H9 (cell line): Measurements from ENCODE around the gene GET4. TPM values are rescaled to one million over a fixed set of nuclear protein-coding genes. Genes with fewer than 3 reads are reported as not detected.

Experiments
- DNase-seq: peaks from one replicate; pipeline ENCODE4 v3.0.0-alpha.2; 2017
- H2AFZ ChIP-seq: one replicate; pipeline ENCODE4 v1.6.1; 2013; ENCODE audit warnings: mild to moderate bottlenecking, low read length, control low read depth, moderate library complexity
- H2AK5ac ChIP-seq: 2 replicates; pipeline ENCODE4 v1.6.1; 2013; ENCODE audit warnings: low read length, control low read depth, mixed read lengths; ENCODE audit not compliant: insufficient read length
- H2BK120ac ChIP-seq: one replicate; pipeline ENCODE4 v1.6.1; 2013; ENCODE audit warnings: low read depth, mild to moderate bottlenecking, low read length, control low read depth, inconsistent platforms; ENCODE audit not compliant: poor library complexity, severe bottlenecking
- H2BK12ac ChIP-seq: 2 replicates; pipeline ENCODE4 v1.6.1; 2013; ENCODE audit warnings: low read length, control low read depth, mixed read lengths, low read depth; ENCODE audit not compliant: insufficient read length
- H2BK15ac ChIP-seq: 2 replicates; pipeline ENCODE4 v1.6.1; 2013; ENCODE audit warnings: low read depth, low read length, control low read depth
- H2BK20ac ChIP-seq: one replicate; pipeline ENCODE4 v1.6.1; 2013; ENCODE audit warnings: low read depth, mild to moderate bottlenecking, low read length, control low read depth, inconsistent platforms; ENCODE audit not compliant: poor library complexity, severe bottlenecking
- H2BK5ac ChIP-seq: 2 replicates; pipeline ENCODE4 v1.6.1; 2013; ENCODE audit warnings: low read length, control low read depth, mixed read lengths; ENCODE audit not compliant: insufficient read length
- H3K14ac ChIP-seq: 2 replicates; pipeline ENCODE4 v1.6.1; 2013; ENCODE audit warnings: low read length, control low read depth; ENCODE audit not compliant: insufficient read depth
- H3K18ac ChIP-seq: 2 replicates; pipeline ENCODE4 v1.6.1; 2013; ENCODE audit warnings: low read depth, mild to moderate bottlenecking, mixed read lengths, low read length, control low read depth; ENCODE audit not compliant: insufficient read length
- H3K23ac ChIP-seq: 2 replicates; pipeline ENCODE4 v1.6.1; 2013; ENCODE audit warnings: low read length, control low read depth, mixed read lengths, low read depth; ENCODE audit not compliant: insufficient read length
- H3K23me2 ChIP-seq: 2 replicates; pipeline ENCODE4 v1.6.1; 2013; ENCODE audit warnings: low read depth, mild to moderate bottlenecking, mixed read lengths, low read length, control low read depth; ENCODE audit not compliant: insufficient read length, poor library complexity, severe bottlenecking
- H3K27ac ChIP-seq: 2 replicates; pipeline ENCODE4 v1.5.1; 2013; ENCODE audit warnings: low read length, control low read depth, mixed read lengths, low read depth; ENCODE audit not compliant: insufficient read length
- H3K27me3 ChIP-seq: 2 replicates; pipeline ENCODE4 v1.6.1; 2013; ENCODE audit warnings: low read length, control low read depth, inconsistent platforms; ENCODE audit not compliant: insufficient read depth
- H3K4ac ChIP-seq: 2 replicates; pipeline ENCODE4 v1.6.1; 2013; ENCODE audit warnings: low read depth, mild to moderate bottlenecking, control low read depth, inconsistent platforms, low read length, moderate library complexity
- H3K4me1 ChIP-seq: 2 replicates; pipeline ENCODE4 v1.6.1; 2013; ENCODE audit warnings: low read length, control low read depth, inconsistent platforms; ENCODE audit not compliant: insufficient read depth
- H3K4me2 ChIP-seq: 2 replicates; pipeline ENCODE4 v1.6.1; 2013; ENCODE audit warnings: low read length, control low read depth, mixed read lengths; ENCODE audit not compliant: insufficient read length, insufficient read depth
- H3K56ac ChIP-seq: 2 replicates; pipeline ENCODE4 v1.6.1; 2013; ENCODE audit warnings: low read depth, mild to moderate bottlenecking, mixed read lengths, low read length, control low read depth; ENCODE audit not compliant: insufficient read length
- H3K79me1 ChIP-seq: 2 replicates; pipeline ENCODE4 v1.6.1; 2013; ENCODE audit warnings: low read depth, mild to moderate bottlenecking, moderate library complexity, low read length, control low read depth, inconsistent platforms; ENCODE audit not compliant: insufficient read depth, poor library complexity, severe bottlenecking
- H3K79me2 ChIP-seq: 2 replicates; pipeline ENCODE4 v1.6.1; 2013; ENCODE audit warnings: low read length, control low read depth, inconsistent platforms; ENCODE audit not compliant: insufficient read depth
- H3K9ac ChIP-seq: 2 replicates; pipeline ENCODE4 v1.6.1; 2013; ENCODE audit warnings: low read length, control low read depth, mixed read lengths; ENCODE audit not compliant: insufficient read length; ENCODE audit errors: extremely low read depth
- H3K9me3 ChIP-seq: one replicate; pipeline ENCODE4 v1.6.1; 2013; ENCODE audit warnings: low read depth, low read length, inconsistent platforms; ENCODE audit not compliant: control insufficient read depth
- H3T11ph ChIP-seq: one replicate; pipeline ENCODE4 v1.6.1; 2013; ENCODE audit warnings: mild to moderate bottlenecking, low read length, control low read depth, inconsistent platforms
- H4K20me1 ChIP-seq: one replicate; pipeline ENCODE4 v1.6.1; 2013; ENCODE audit not compliant: control insufficient read depth, insufficient read length, insufficient read depth
- H4K5ac ChIP-seq: 2 replicates; pipeline ENCODE4 v1.6.1; 2013; ENCODE audit warnings: low read depth, mild to moderate bottlenecking, mixed read lengths, low read length, control low read depth; ENCODE audit not compliant: insufficient read length
- H4K8ac ChIP-seq: replicated peaks from 2 replicates; pipeline ENCODE4 v1.6.1; 2013; ENCODE audit warnings: low read length, control low read depth, mixed read lengths, low read depth; ENCODE audit not compliant: insufficient read length
- H4K91ac ChIP-seq: 2 replicates; pipeline ENCODE4 v1.6.1; 2013; ENCODE audit warnings: low read depth, mild to moderate bottlenecking, moderate library complexity, mixed read lengths, low read length, control low read depth; ENCODE audit not compliant: insufficient read length
- H3K27ac Mint-ChIP-seq, 3 experiments: 2 replicates in 2 of 3; 3 replicates in 1 of 3; pipeline ENCODE4 v1.8.0; 2020 to 2021; ENCODE audit warnings: mixed read lengths in 3 of 3, mild to moderate bottlenecking in 1 of 3, moderate library complexity in 1 of 3
- H3K27me3 Mint-ChIP-seq: 2 replicates; pipeline ENCODE4 v1.8.0; 2021; ENCODE audit warnings: low read depth, mild to moderate bottlenecking, moderate library complexity, mixed read lengths
- H3K36me3 Mint-ChIP-seq, 3 experiments: 2 replicates in 2 of 3; 3 replicates in 1 of 3; pipeline ENCODE4 v1.8.0; 2020 to 2021; ENCODE audit warnings: low read depth in 3 of 3, mixed read lengths in 3 of 3; ENCODE audit not compliant: insufficient read depth in 1 of 3
- H3K4me1 Mint-ChIP-seq, 2 experiments: 2 replicates each; pipeline ENCODE4 v1.8.0; 2020; ENCODE audit warnings: mixed read lengths in 2 of 2
- H3K4me3 Mint-ChIP-seq, 2 experiments: 2 replicates in 1 of 2; 3 replicates in 1 of 2; pipeline ENCODE4 v1.8.0; 2020 to 2021; ENCODE audit warnings: mild to moderate bottlenecking in 2 of 2, mixed read lengths in 2 of 2, moderate library complexity in 1 of 2
- H3K9me3 Mint-ChIP-seq, 2 experiments: 2 replicates in 1 of 2; 3 replicates in 1 of 2; pipeline ENCODE4 v1.8.0; 2020; ENCODE audit warnings: mild to moderate bottlenecking in 2 of 2, mixed read lengths in 2 of 2, moderate library complexity in 1 of 2
- CTCF ChIP-seq: fragments of 200-600 bp; sonication (generic); conservative IDR thresholded peaks from 3 replicates; pipeline ENCODE4 v1.8.0; 2021; ENCODE audit warnings: antibody characterized with exemption, mild to moderate bottlenecking
- WGBS: extraction: QIAGEN DNeasy Blood & Tissue Kit; methylation state at CpG from one replicate; pipeline ENCODE4 v1.1.7; 2013; ENCODE audit warnings: missing lambda C conversion rate, low lambda C conversion rate, mixed read lengths; ENCODE audit not compliant: insufficient read length; ENCODE audit errors: extremely low coverage; 5-methylcytosine and 5-hydroxymethylcytosine counted together
- total RNA-seq: library from RNA; stranded (reverse); gene quantifications from 2 replicates; pipeline ENCODE4 v1.2.1, GENCODE V29; 2021

The GET4 gene
- total RNA-seq, 1 experiment from 2014 or later: 70.2 TPM

- H4K8ac ChIP-seq: no peak overlapping the region
- Mint-ChIP-seq H3K9me3 (no peaks in the 10 kb centered on the region; a peak in 1 of 5 replicates), H3K27ac (peak overlapping the region in 2 of 3 experiments; percentile 57 to 70; a peak in 1 of 7 replicates), H3K4me3 (no peak overlapping the region), H3K27me3 (peaks cover 13% of the 10 kb centered on the region), H3K4me1 (peaks cover 2 to 3% of the 10 kb centered on the region in 2 experiments; a peak in 1 of 4 replicates), H3K36me3 (peaks cover 7 to 16% (median 15%) of the 10 kb centered on the region in 3 experiments; a peak in 6 of 7 replicates)
- no peaks in the 10 kb centered on the region; the same call in 1 of the 2 replicates for H3K27me3 ChIP-seq
- no peaks in the 10 kb centered on the region for H3K23me2 ChIP-seq
- H2BK12ac ChIP-seq: no peak overlapping the region
- H3K9ac ChIP-seq: no peak overlapping the region
- H3K23ac ChIP-seq: no peak overlapping the region
- H3T11ph ChIP-seq: no peak overlapping the region
- TF ChIP-seq CTCF: no peak
- WGBS: no CpG with 5 or more reads among the region's 26 CpGs
- no peak overlapping the region for H2AK5ac ChIP-seq
- no peak overlapping the region for H3K56ac ChIP-seq
- H2BK15ac ChIP-seq: no peak overlapping the region
- no peak overlapping the region for H3K4ac ChIP-seq
- no peak overlapping the region for H2BK120ac ChIP-seq
- H3K79me1 ChIP-seq: no peaks in the 10 kb centered on the region
- no peak overlapping the region for H3K14ac ChIP-seq
- DNase-seq: no peak
- H4K91ac ChIP-seq: no peak overlapping the region
- H3K9me3 ChIP-seq: no peaks in the 10 kb centered on the region
- no peak overlapping the region for H3K27ac ChIP-seq
- no peak overlapping the region for H2BK20ac ChIP-seq
- H3K18ac ChIP-seq: no peak overlapping the region
- no peak overlapping the region for H4K5ac ChIP-seq
- no peak overlapping the region for H2BK5ac ChIP-seq
- H3K4me1 ChIP-seq: no peaks in the 10 kb centered on the region
- no peak overlapping the region for H2AFZ ChIP-seq
- no peaks in the 10 kb centered on the region for H4K20me1 ChIP-seq
- no peak overlapping the region for H3K4me2 ChIP-seq
- no peaks in the 10 kb centered on the region for H3K79me2 ChIP-seq
Measured at GRCh38 chr7:900331-901040, 24.1 kb downstream of the GET4 start.
